Measurements from ENCODE around the gene ABCA6.

Gene ABCA6

DNA sequence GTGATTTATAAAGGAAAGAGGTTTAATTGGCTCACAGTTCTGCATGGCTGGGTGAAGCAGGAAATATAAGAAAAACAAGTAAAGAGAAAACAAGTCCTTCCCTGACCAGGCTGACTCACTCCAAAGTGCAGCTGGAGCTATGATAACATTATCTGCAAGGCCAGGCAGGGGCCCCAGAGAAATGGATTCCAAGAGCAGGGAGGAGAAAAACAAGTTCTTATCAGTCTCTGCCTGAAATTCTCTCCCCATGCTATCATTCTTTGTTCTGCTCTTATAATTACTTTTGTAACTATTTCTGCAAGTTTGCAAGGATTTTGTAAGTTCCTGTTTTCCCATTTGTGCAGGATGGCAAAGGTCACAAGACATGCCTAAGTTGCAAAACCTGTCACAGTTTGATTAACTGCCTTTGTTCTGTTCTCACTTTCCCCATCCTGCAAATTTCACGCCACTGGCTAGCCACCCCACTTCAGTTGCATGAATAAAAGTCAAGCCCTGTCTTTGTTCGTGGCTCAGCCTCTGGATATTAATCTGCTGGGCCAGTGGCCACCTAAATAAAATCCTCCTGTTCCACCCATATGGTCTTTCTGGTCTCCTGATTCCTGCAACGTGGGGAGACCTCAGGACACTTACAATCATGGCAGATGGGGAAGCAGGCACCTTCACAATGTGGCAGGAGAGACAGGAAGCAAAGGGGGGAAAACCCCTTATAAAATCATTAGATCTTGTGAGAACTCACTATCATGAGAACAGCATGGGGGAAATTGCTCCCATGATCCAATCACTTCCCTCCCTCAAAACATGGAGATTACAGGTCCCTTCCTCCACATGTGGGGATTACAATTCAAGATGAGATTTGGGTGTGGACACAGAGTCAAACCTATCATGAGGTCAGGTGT, 94.1 kb downstream of the ABCA6 start:
- TF ChIP-seq, protein P1, sequence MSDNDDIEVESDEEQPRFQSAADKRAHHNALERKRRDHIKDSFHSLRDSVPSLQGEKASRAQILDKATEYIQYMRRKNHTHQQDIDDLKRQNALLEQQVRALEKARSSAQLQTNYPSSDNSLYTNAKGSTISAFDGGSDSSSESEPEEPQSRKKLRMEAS (IDR thresholded peaks at IDR 0.05) = no peak
- TF ChIP-seq EP300 (IDR thresholded peaks at IDR 0.05; ENCODE audit: borderline replicate concordance) (no peak), TEAD4 (IDR thresholded peaks at IDR 0.05) (no peak)

DNA sequence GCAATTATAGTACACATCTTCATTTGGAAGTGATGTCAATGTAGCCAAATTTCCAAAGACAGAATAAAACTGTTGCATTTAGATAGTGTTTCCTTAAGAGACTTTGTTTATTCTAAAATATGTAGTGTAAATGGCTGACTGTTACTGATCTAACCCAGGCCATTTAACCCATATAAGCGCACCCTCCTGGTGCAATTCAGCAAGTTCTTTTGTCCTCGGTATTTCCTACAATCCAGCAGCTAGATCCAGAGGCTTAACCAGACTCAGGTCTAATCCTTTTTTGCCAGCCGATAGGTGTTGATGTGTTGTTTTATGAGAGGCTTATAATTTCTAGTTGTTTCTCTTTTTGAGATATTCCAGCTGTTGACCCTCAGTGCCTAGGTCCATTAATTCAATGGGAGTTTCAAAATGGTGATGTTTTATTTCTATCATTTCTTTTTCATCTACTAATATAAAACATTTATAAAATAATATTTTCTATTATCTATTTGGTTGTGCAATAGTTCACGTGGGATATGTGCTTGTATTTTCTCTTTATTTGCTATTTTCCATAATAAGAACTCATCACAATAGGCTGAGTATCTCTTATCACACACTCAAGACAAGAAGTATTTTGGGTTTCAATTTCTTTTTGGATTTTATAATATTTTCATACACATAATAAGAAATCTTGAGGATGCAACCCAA, 95.4 kb downstream of the ABCA6 start:
- TF ChIP-seq NFIC (IDR thresholded peaks at IDR 0.05) (no peak), FOXM1 (IDR thresholded peaks at IDR 0.05; ENCODE audit: borderline replicate concordance, low read depth) (no peak), ZBTB7A (IDR thresholded peaks at IDR 0.05; ENCODE audit: low read depth) (no peak), EP300 (IDR thresholded peaks at IDR 0.05; ENCODE audit: borderline replicate concordance) (no peak), CEBPB (IDR thresholded peaks at IDR 0.05) (no peak), RAD21 (IDR thresholded peaks at IDR 0.05; ENCODE audit: low read depth) (no peak), EGR1 (IDR thresholded peaks at IDR 0.05) (no peak), CREB1 (IDR thresholded peaks at IDR 0.05; ENCODE audit: low read depth) (no peak), TAF1 (IDR thresholded peaks at IDR 0.05; ENCODE audit: low read depth) (no peak)
- TF ChIP-seq, protein P2, sequence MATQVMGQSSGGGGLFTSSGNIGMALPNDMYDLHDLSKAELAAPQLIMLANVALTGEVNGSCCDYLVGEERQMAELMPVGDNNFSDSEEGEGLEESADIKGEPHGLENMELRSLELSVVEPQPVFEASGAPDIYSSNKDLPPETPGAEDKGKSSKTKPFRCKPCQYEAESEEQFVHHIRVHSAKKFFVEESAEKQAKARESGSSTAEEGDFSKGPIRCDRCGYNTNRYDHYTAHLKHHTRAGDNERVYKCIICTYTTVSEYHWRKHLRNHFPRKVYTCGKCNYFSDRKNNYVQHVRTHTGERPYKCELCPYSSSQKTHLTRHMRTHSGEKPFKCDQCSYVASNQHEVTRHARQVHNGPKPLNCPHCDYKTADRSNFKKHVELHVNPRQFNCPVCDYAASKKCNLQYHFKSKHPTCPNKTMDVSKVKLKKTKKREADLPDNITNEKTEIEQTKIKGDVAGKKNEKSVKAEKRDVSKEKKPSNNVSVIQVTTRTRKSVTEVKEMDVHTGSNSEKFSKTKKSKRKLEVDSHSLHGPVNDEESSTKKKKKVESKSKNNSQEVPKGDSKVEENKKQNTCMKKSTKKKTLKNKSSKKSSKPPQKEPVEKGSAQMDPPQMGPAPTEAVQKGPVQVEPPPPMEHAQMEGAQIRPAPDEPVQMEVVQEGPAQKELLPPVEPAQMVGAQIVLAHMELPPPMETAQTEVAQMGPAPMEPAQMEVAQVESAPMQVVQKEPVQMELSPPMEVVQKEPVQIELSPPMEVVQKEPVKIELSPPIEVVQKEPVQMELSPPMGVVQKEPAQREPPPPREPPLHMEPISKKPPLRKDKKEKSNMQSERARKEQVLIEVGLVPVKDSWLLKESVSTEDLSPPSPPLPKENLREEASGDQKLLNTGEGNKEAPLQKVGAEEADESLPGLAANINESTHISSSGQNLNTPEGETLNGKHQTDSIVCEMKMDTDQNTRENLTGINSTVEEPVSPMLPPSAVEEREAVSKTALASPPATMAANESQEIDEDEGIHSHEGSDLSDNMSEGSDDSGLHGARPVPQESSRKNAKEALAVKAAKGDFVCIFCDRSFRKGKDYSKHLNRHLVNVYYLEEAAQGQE (IDR thresholded peaks at IDR 0.05; ENCODE audit: low read depth) = no peak
- TF ChIP-seq, protein P3, sequence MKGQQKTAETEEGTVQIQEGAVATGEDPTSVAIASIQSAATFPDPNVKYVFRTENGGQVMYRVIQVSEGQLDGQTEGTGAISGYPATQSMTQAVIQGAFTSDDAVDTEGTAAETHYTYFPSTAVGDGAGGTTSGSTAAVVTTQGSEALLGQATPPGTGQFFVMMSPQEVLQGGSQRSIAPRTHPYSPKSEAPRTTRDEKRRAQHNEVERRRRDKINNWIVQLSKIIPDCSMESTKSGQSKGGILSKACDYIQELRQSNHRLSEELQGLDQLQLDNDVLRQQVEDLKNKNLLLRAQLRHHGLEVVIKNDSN (IDR thresholded peaks at IDR 0.05) = no peak
- TF ChIP-seq, protein P1 (IDR thresholded peaks at IDR 0.05) = no peak

DNA sequence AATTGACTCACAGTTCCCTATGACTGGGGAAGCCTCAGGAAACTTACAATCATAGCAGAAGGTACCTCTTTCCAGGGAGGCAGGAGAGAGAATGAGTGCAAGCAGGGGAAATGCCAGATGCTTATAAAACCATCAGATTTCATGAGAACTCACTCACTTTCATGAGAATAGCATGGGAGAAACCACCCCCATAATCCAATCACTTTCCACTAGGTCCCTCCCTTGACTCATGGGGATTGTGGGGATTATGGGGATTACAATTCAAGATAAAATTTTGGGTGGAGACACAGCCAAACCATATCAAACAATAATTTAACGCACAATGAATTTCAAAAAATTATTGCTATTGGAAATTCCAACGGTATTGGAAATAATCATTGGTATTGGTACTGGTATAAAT, 96.0 kb downstream of the ABCA6 start:
- TF ChIP-seq, protein P3 (IDR thresholded peaks at IDR 0.05) = no peak
- TF ChIP-seq CREB1 (IDR thresholded peaks at IDR 0.05; ENCODE audit: low read depth) (no peak), TEAD4 (IDR thresholded peaks at IDR 0.05) (no peak), CEBPB (IDR thresholded peaks at IDR 0.05) (no peak), EP300 (IDR thresholded peaks at IDR 0.05; ENCODE audit: borderline replicate concordance) (no peak), YY1 (IDR thresholded peaks at IDR 0.05; ENCODE audit: low read depth) (no peak), EGR1 (IDR thresholded peaks at IDR 0.05) (no peak), TAF1 (IDR thresholded peaks at IDR 0.05; ENCODE audit: low read depth) (no peak), RAD21 (IDR thresholded peaks at IDR 0.05; ENCODE audit: low read depth) (no peak)
- TF ChIP-seq, protein P2 (IDR thresholded peaks at IDR 0.05; ENCODE audit: low read depth) = no peak

DNA sequence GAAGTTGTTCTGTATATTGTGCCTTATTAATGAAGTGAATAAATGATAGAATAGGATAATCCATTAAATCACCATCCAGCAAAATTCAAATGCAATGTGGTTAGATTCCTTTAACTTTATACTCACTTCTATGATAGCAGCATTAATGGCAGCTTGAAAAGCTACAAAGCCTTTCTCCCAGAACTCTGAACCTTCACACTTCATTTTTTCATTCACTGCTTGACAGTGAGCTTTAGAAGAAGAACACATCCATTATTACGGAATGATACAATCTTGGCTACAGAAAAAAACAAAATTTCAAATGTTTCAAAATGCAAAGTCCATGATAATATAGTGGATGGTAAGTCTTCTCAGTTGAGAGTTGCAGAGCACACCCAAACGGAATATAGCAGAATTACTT, 97.3 kb downstream of the ABCA6 start:
- TF ChIP-seq, protein P2 (IDR thresholded peaks at IDR 0.05; ENCODE audit: low read depth) = no peak
- TF ChIP-seq, protein P3 (IDR thresholded peaks at IDR 0.05) = no peak
- TF ChIP-seq CEBPB (IDR thresholded peaks at IDR 0.05) (no peak), TEAD4 (IDR thresholded peaks at IDR 0.05) (no peak), ZBTB7A (IDR thresholded peaks at IDR 0.05; ENCODE audit: low read depth) (no peak), TAF1 (IDR thresholded peaks at IDR 0.05; ENCODE audit: low read depth) (no peak), TCF12 (IDR thresholded peaks at IDR 0.05; ENCODE audit: low read depth) (no peak), NFIC (IDR thresholded peaks at IDR 0.05) (no peak), FOXM1 (IDR thresholded peaks at IDR 0.05; ENCODE audit: borderline replicate concordance, low read depth) (no peak), EP300 (IDR thresholded peaks at IDR 0.05; ENCODE audit: borderline replicate concordance) (no peak), CREB1 (IDR thresholded peaks at IDR 0.05; ENCODE audit: low read depth) (no peak), EGR1 (IDR thresholded peaks at IDR 0.05) (no peak)
- TF ChIP-seq, protein P1 (IDR thresholded peaks at IDR 0.05) = no peak
